Parathyroid adenoma (tissue), 2 donors: Measurements from ENCODE around the gene GAS2.

Source experiments
- H2AFZ ChIP-seq: fragments of 300-600 bp; sonication (generic); one replicate; pipeline ENCODE4 v1.7.0; 2017; ENCODE audit warnings: antibody characterized with exemption, mild to moderate bottlenecking
- H3K27ac ChIP-seq: fragments of 300-600 bp; sonication (generic); one replicate; pipeline ENCODE4 v1.7.0; 2017
- H3K27me3 ChIP-seq: fragments of 300-600 bp; sonication (generic); one replicate; pipeline ENCODE4 v1.7.0; 2017; ENCODE audit warnings: low read length; ENCODE audit not compliant: control insufficient read depth, insufficient read depth
- H3K36me3 ChIP-seq: fragments of 300-600 bp; sonication (generic); one replicate; pipeline ENCODE4 v1.7.0; 2017; ENCODE audit warnings: low read length; ENCODE audit not compliant: control insufficient read depth, insufficient read depth
- H3K4me1 ChIP-seq: fragments of 300-600 bp; sonication (generic); one replicate; pipeline ENCODE4 v1.7.0; 2017; ENCODE audit warnings: control low read depth
- H3K4me2 ChIP-seq: fragments of 300-600 bp; sonication (generic); one replicate; pipeline ENCODE4 v1.7.0; 2017; ENCODE audit warnings: low read length
- H3K4me3 ChIP-seq: fragments of 300-600 bp; sonication (generic); one replicate; pipeline ENCODE4 v1.7.0; 2017; ENCODE audit warnings: low read depth, low read length
- H3K79me2 ChIP-seq: fragments of 300-600 bp; sonication (generic); one replicate; pipeline ENCODE4 v1.7.0; 2017; ENCODE audit warnings: control low read depth
- H3K9ac ChIP-seq: fragments of 300-600 bp; sonication (generic); one replicate; pipeline ENCODE4 v1.7.0; 2017; ENCODE audit warnings: mild to moderate bottlenecking
- H3K9me3 ChIP-seq: fragments of 300-600 bp; sonication (generic); one replicate; pipeline ENCODE4 v1.7.0; 2017; ENCODE audit warnings: low read length; ENCODE audit not compliant: control insufficient read depth
- TF ChIP-seq, protein P1 (sequence below): fragments of 300-600 bp; sonication (generic); IDR thresholded peaks from one replicate; pipeline ENCODE4 v1.7.0; 2017; ENCODE audit warnings: antibody characterized with exemption, mild to moderate bottlenecking
- donor health status: primary hyperparathyroidism.

The GAS2 gene

DNA sequence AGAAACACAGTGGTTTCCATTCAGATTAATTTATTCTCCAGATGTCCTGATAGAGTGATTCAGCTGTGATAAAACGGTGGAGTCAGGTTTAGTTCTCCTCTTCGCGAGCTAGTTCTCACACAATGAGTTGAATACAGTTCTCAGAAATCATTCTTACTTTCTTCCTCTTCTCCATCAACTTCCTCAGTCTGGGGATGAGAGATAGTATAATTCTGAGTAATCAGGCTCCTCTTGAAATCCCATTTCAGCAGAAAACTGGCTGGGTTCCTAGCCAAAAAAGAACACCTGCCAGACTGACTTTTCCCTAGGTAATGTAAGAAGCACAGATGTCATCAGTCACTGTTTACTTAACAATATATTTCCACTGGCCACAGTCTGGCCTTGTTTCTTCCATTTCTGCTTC, 86.5 kb downstream of the GAS2 start:
- TF ChIP-seq, protein P1, sequence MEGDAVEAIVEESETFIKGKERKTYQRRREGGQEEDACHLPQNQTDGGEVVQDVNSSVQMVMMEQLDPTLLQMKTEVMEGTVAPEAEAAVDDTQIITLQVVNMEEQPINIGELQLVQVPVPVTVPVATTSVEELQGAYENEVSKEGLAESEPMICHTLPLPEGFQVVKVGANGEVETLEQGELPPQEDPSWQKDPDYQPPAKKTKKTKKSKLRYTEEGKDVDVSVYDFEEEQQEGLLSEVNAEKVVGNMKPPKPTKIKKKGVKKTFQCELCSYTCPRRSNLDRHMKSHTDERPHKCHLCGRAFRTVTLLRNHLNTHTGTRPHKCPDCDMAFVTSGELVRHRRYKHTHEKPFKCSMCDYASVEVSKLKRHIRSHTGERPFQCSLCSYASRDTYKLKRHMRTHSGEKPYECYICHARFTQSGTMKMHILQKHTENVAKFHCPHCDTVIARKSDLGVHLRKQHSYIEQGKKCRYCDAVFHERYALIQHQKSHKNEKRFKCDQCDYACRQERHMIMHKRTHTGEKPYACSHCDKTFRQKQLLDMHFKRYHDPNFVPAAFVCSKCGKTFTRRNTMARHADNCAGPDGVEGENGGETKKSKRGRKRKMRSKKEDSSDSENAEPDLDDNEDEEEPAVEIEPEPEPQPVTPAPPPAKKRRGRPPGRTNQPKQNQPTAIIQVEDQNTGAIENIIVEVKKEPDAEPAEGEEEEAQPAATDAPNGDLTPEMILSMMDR, result no peak
- no peak overlapping the region for H3K9ac ChIP-seq
- no peaks in the 10 kb centered on the region for H3K79me2 ChIP-seq
- no peak overlapping the region for H2AFZ ChIP-seq
- H3K4me1 ChIP-seq, result no peaks in the 10 kb centered on the region
- no peak overlapping the region for H3K4me2 ChIP-seq
- H3K36me3 ChIP-seq, result no peaks in the 10 kb centered on the region
- no peak overlapping the region for H3K4me3 ChIP-seq
- no peaks in the 10 kb centered on the region for H3K9me3 ChIP-seq
- H3K27ac ChIP-seq, result no peak overlapping the region
- no peaks in the 10 kb centered on the region for H3K27me3 ChIP-seq

DNA sequence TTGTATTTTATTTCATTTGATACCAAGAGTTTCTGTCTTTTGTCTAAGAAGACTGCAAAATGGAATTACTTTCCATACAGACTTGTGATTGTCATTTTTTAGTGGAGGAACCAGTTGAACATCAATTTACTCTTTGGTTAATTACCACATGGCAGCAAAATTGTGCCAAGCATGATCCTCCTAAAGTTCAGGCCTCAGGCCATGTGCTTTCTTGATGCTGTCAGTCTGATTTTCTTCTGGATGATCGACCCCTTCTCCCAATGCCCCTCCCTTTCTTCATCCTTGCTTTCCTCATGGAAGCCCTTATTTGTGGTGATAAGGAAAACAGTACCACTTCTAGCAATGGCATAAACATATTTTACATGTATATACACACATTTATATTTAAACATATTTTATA, 87.0 kb downstream of the GAS2 start:
- TF ChIP-seq, protein P1, result no peak
- H3K4me3 ChIP-seq, result no peak overlapping the region
- no peaks in the 10 kb centered on the region for H3K4me1 ChIP-seq
- no peak overlapping the region for H3K4me2 ChIP-seq
- H3K9me3 ChIP-seq, result no peaks in the 10 kb centered on the region
- H3K27ac ChIP-seq, result no peak overlapping the region
- no peaks in the 10 kb centered on the region for H3K79me2 ChIP-seq
- no peak overlapping the region for H3K9ac ChIP-seq
- H3K27me3 ChIP-seq, result no peaks in the 10 kb centered on the region
- no peak overlapping the region for H2AFZ ChIP-seq
- no peaks in the 10 kb centered on the region for H3K36me3 ChIP-seq

DNA sequence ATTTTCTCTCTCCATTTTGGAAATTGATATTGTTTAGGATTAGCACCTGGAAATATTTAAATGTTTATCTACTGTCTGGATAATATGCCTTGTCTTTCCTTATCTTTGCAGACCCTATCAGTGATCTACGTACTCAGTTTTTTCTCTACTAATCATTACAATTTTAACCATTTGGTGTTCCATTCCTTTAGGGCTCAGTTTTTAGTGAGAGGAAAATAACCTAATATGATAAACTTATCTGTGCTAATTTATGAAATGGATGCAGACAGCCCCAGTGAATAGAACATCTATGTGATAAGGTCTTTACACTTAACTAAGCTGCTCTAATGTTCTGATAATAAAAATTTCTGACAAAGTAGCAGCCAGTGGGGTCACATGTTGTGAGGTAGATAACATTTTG, 94.7 kb downstream of the GAS2 start:
- Histone ChIP-seq H3K27ac (no peak overlapping the region), H3K36me3 (no peaks in the 10 kb centered on the region), H3K27me3 (no peaks in the 10 kb centered on the region), H3K4me3 (no peak overlapping the region), H3K9me3 (no peaks in the 10 kb centered on the region), H2AFZ (no peak overlapping the region), H3K79me2 (no peaks in the 10 kb centered on the region), H3K4me2 (no peak overlapping the region), H3K4me1 (no peaks in the 10 kb centered on the region), H3K9ac (no peak overlapping the region)
- TF ChIP-seq, protein P1, result no peak

DNA sequence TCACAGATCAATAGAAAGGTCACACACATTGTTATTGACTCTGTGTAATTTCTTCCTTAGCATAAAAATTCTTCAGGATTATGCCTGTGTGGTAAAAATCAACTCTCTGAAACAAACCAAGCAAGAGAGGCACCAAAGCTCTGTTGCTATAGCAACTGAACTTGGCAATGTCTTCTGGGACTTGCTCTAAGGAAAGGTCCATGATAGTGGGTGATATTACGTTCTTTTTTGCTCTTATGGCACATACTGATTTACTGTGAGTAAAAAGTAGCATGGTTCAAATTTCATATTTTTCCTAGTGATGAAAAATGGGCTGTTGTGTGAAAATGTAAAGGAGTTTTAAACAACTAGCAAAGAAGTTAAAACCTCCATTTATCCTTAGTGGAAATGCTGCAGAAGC, 96.8 kb downstream of the GAS2 start:
- TF ChIP-seq, protein P1, result no peak
- Histone ChIP-seq H3K36me3 (no peaks in the 10 kb centered on the region), H2AFZ (no peak overlapping the region), H3K4me3 (no peak overlapping the region), H3K9me3 (no peaks in the 10 kb centered on the region), H3K4me2 (no peak overlapping the region), H3K27ac (no peak overlapping the region), H3K79me2 (no peaks in the 10 kb centered on the region), H3K9ac (no peak overlapping the region), H3K27me3 (no peaks in the 10 kb centered on the region), H3K4me1 (no peaks in the 10 kb centered on the region)

DNA sequence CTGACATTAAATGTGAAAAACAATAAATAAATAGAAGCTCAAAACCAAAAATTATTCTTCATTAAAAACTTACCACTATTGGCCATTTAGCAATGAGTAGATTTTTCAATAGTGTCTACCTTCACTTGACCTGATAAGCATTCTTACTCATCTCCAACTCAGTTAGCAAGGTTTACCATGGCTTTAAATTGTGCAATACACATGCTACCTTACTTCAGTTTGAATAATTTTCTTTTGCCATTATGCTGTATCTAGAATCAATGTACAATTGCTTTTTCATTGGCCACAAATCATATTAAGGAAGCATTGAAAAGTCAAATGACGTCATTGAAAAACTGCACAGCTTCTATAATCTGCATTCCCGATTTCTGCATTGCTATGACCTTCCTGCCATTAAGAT, 98.3 kb downstream of the GAS2 start:
- Histone ChIP-seq H3K27ac (no peak overlapping the region), H3K9me3 (no peaks in the 10 kb centered on the region), H2AFZ (no peak overlapping the region), H3K9ac (no peak overlapping the region), H3K4me1 (no peaks in the 10 kb centered on the region), H3K79me2 (no peaks in the 10 kb centered on the region), H3K27me3 (no peaks in the 10 kb centered on the region), H3K36me3 (no peaks in the 10 kb centered on the region), H3K4me2 (no peak overlapping the region), H3K4me3 (no peak overlapping the region)
- TF ChIP-seq, protein P1, result no peak
